ENCODE results near the gene BPGM. TPM values are rescaled to one million over a fixed set of nuclear protein-coding genes. Genes with fewer than 3 reads are reported as not detected.

Gene BPGM
- polyA plus RNA-seq, 3 donors: 3.9 to 20.6 (median 18.4) TPM

DNA sequence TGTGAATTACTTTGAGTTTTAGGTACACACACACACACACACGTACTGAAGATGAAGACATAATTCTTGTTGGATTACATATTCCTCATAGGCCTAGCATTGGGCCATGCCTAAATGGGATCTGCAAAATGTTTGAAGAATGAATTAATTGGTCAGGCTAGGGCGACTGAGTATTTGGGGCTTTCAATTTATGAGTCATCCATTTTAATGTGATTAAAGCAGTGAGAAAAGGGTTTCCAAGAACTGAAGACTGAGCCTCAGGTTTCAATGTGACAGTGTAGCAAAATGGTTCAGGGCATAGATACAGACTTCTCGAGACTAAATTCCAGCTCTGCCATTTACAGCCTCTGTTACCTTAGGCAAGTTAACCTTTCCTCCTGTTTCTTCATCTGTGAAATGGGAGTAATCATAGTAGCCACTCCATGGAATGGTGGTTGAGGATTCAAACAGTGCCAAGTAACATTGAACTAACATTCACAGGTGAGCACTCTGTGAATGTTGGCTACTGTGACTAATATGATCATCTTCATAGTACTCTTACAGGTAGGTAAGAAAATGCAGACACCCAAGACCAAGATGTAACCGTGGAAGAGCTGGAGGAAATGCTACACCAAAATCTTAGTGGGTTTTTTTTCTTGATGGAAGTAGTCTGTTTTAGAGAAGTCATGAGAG is 7.6 kb downstream of the BPGM start:
- no peaks in the 10 kb centered on the region for H3K4me1 ChIP-seq (ENCODE audit: control insufficient read depth in 1 of 2, insufficient read depth in 2 of 2, low read length in 2 of 2)
- peaks cover 44% of the 10 kb centered on the region for H3K79me2 ChIP-seq (ENCODE audit: insufficient read depth, low read length)
- Mint-ChIP-seq H3K36me3 (peaks cover 15 to 20% of the 10 kb centered on the region in 2 donors), H3K4me1 (peaks cover 1% of the 10 kb centered on the region), H3K27ac (no peak overlapping the region), H3K27me3 (ENCODE audit: low read depth in 3 of 3) (no peaks in the 10 kb centered on the region), H3K4me3 (no peak overlapping the region), H3K9me3 (peaks cover 0 to 5% (median 0%) of the 10 kb centered on the region in 7 donors)
- intact Hi-C loops (cut with micrococcal nuclease): no loop called here
- H3K9me3 ChIP-seq (replicated peaks in 1 of 2; ENCODE audit: control insufficient read depth in 1 of 2, insufficient read depth in 1 of 2, low read length in 2 of 2): peaks cover 0 to 3% of the 10 kb centered on the region in 2 donors
- 100% methylated on average over 1 of the region's 4 CpGs for WGBS (ENCODE audit: insufficient coverage)
- H3K4me3 ChIP-seq (replicated peaks in 1 of 3; ENCODE audit: low read depth in 2 of 3, low read length in 3 of 3): no peak overlapping the region
- no peak overlapping the region for H2AFZ ChIP-seq (ENCODE audit: insufficient read depth, low read depth, low read length, poor library complexity, severe bottlenecking)
- DNase-seq: no peak
- H3K4me2 ChIP-seq (replicated peaks; ENCODE audit: extremely low read depth, low read length, poor library complexity, severe bottlenecking): no peak overlapping the region
- H3K27me3 ChIP-seq (ENCODE audit: control insufficient read depth in 2 of 2, insufficient read depth in 2 of 2, low read length in 2 of 2): no peaks in the 10 kb centered on the region
- peaks cover 0 to 2% of the 10 kb centered on the region in 2 donors for H3K36me3 ChIP-seq (replicated peaks in 1 of 2; ENCODE audit: control insufficient read depth in 1 of 2, insufficient read depth in 2 of 2, low read length in 2 of 2)
- H4K20me1 ChIP-seq (ENCODE audit: insufficient read depth, low read length): peaks cover 3% of the 10 kb centered on the region
- no peak overlapping the region for H3K9ac ChIP-seq (ENCODE audit: insufficient read depth, low read length, poor library complexity, severe bottlenecking)
- H3K27ac ChIP-seq (ENCODE audit: low read depth in 1 of 2, low read length in 2 of 2): no peak overlapping the region
- TF ChIP-seq, protein P1, sequence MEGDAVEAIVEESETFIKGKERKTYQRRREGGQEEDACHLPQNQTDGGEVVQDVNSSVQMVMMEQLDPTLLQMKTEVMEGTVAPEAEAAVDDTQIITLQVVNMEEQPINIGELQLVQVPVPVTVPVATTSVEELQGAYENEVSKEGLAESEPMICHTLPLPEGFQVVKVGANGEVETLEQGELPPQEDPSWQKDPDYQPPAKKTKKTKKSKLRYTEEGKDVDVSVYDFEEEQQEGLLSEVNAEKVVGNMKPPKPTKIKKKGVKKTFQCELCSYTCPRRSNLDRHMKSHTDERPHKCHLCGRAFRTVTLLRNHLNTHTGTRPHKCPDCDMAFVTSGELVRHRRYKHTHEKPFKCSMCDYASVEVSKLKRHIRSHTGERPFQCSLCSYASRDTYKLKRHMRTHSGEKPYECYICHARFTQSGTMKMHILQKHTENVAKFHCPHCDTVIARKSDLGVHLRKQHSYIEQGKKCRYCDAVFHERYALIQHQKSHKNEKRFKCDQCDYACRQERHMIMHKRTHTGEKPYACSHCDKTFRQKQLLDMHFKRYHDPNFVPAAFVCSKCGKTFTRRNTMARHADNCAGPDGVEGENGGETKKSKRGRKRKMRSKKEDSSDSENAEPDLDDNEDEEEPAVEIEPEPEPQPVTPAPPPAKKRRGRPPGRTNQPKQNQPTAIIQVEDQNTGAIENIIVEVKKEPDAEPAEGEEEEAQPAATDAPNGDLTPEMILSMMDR (IDR thresholded peaks at IDR 0.05): no peak

DNA sequence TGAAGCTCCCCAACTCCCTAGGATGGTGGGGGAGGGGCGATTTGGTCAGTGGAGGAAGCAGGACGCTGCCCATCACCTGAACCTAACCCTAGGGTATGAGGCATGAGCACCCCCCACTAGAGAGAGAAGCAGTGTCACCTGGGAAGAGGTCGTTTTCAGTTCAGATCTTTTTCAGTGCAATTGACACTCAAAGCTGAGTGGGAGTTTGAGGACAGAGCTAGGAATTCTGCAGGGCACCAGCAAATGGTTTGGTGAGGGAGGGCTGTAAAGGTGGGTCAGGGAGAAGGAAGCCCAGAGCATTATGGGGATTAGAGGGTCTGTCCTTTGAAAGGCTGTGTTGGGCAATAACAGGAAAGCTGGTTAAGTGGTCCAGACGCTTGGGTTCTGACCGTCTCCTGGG is 10.9 kb downstream of the BPGM start:
- H3K9ac ChIP-seq (ENCODE audit: insufficient read depth, low read length, poor library complexity, severe bottlenecking): no peak overlapping the region
- H3K27ac ChIP-seq (ENCODE audit: low read depth in 1 of 2, low read length in 2 of 2): no peak overlapping the region
- TF ChIP-seq, protein P1 (IDR thresholded peaks at IDR 0.05): no peak
- intact Hi-C loops (cut with micrococcal nuclease): no loop called here
- peaks cover 16 to 26% of the 10 kb centered on the region in 2 donors for H3K36me3 ChIP-seq (replicated peaks in 1 of 2; ENCODE audit: control insufficient read depth in 1 of 2, insufficient read depth in 2 of 2, low read length in 2 of 2)
- Mint-ChIP-seq H3K27ac (no peak overlapping the region), H3K4me3 (no peak overlapping the region), H3K27me3 (ENCODE audit: low read depth in 3 of 3) (no peaks in the 10 kb centered on the region), H3K36me3 (peaks cover 23 to 36% of the 10 kb centered on the region in 2 donors), H3K9me3 (peaks cover 0 to 5% (median 0%) of the 10 kb centered on the region in 7 donors), H3K4me1 (no peaks in the 10 kb centered on the region)
- H3K27me3 ChIP-seq (ENCODE audit: control insufficient read depth in 2 of 2, insufficient read depth in 2 of 2, low read length in 2 of 2): no peaks in the 10 kb centered on the region
- H3K9me3 ChIP-seq (replicated peaks in 1 of 2; ENCODE audit: control insufficient read depth in 1 of 2, insufficient read depth in 1 of 2, low read length in 2 of 2): peaks cover 0 to 3% of the 10 kb centered on the region in 2 donors
- no peaks in the 10 kb centered on the region for H3K4me1 ChIP-seq (ENCODE audit: control insufficient read depth in 1 of 2, insufficient read depth in 2 of 2, low read length in 2 of 2)
- H2AFZ ChIP-seq (ENCODE audit: insufficient read depth, low read depth, low read length, poor library complexity, severe bottlenecking): no peak overlapping the region
- peaks cover 21% of the 10 kb centered on the region for H3K79me2 ChIP-seq (ENCODE audit: insufficient read depth, low read length)
- H3K4me2 ChIP-seq (replicated peaks; ENCODE audit: extremely low read depth, low read length, poor library complexity, severe bottlenecking): no peak overlapping the region
- 35% methylated on average over 3 of the region's 5 CpGs for WGBS (ENCODE audit: insufficient coverage)
- H4K20me1 ChIP-seq (ENCODE audit: insufficient read depth, low read length): peaks cover 3% of the 10 kb centered on the region
- DNase-seq: no peak
- no peak overlapping the region for H3K4me3 ChIP-seq (replicated peaks in 1 of 3; ENCODE audit: low read depth in 2 of 3, low read length in 3 of 3)

Measured in CD14-positive monocyte (primary cell).